GM19468 (cell line): ENCODE measurements around the gene RNF39.

Experiments used
- ATAC-seq: cut with Tn5 transposase; IDR thresholded peaks from one replicate; pipeline ENCODE4 v1.9.1; 2021; ENCODE audit warnings: mild to moderate bottlenecking, moderate library complexity, moderate number of reproducible peaks; ENCODE audit not compliant: unreplicated experiment; ENCODE audit errors: extremely low read depth

The RNF39 gene

DNA sequence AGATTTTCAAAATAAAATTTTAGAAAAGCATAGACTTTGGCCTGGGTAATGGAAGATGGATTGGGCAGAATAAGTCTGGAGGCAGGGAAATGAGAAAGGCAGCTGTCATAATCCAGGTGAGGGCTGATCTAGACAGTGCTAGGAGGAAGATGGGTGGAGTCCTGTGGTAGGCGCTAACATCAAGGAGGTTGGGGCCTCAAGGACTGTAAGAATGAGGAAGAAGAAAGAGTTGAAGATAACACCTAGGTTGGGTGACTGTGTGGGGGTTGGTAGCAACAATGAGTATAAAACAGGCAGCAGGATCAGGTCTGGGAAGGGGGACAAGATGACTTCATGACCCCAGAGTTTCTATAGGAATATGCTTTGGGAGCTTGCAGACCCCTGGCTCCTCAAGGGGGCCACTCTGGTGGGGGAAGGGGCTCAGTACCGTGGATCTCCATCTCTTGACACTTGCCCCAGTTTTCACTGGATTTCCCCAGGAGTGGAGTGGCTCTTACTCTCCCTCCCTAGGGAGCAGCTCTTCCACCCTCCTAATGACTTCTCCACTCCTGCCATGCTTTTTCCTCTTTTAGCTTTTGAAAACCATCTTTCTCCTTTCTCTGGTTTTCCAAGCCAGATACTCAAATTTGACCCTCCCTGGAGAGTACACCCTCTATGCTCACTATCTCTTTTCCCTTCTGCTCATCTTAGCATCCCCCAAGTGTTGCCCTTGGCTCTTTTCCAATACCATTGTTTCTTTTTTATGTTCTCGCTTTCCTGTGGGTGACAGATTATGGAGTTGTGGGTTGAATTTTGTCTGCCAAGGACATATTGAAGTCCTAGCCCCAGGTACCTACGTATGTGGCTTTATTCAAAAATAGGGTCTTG is 22.6 kb upstream of the RNF39 start:
- ATAC-seq, result no peak

GRCh38 chr6:30096829-30097228 is 21.3 kb upstream of the RNF39 start:
- ATAC-seq, result no peak

GRCh38 chr6:30093951-30094661 is 18.5 kb upstream of the RNF39 start:
- ATAC-seq, result no peak

- no peak for ATAC-seq
Observed at GRCh38 chr6:30092852-30093543, 17.4 kb upstream of the RNF39 start.

DNA sequence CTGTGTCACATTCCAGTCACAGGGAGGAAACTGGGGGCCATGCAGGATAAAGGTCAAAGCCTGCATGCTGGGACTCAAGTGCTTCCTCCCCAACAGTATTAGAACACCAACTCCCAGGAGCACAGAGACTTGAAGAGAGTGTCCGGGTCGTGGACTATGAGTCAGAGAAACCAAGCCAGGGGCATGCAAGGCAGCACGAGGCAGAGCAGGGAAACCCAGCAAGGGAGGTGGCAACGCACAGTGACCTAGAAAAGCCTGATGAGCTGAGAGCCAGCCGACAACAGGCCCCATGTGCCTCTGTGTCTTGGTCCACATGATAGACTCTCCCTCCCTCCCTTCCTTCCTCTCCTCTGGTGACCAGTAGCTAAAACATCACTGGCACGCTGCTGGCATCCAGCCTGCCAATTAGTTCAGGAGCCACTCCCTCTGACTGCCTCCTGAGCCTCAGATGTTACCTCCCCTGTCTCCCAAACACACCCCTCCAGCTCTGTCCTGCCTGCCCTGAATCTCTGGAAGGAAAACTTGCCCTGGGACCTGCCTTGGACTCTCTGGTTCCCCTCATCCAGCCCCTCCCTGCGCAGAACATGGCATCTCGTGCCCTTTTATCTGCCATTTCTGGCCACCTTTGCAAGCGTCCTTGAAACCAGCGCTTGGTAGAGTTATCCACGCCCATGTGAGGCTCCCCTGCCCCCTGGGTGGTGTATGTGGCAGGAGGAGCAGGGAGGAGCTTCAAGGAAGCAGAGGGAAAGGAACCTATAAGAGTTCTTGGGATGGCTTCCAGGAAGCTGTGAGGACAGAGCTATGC is 16.2 kb upstream of the RNF39 start:
- ATAC-seq, result no peak

DNA sequence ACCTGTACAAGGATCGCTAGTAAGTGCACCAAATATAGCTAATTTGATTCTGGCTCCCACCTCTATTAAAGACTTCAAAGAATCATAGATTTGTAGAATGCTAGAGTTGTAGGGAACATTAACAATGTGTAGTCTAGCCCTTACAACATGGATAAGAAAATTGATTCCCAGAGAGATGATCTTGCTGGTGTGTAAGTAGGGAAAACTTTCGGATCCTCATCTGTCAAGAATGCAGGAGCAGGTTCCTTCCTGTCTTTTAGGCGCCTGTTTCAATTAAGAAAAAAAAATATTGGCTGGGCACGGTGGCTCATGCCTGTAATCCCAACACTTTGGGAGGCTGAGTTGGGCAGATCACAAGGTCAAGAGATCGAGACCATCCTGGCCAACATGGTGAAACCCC is 12.3 kb upstream of the RNF39 start:
- ATAC-seq, result no peak

DNA sequence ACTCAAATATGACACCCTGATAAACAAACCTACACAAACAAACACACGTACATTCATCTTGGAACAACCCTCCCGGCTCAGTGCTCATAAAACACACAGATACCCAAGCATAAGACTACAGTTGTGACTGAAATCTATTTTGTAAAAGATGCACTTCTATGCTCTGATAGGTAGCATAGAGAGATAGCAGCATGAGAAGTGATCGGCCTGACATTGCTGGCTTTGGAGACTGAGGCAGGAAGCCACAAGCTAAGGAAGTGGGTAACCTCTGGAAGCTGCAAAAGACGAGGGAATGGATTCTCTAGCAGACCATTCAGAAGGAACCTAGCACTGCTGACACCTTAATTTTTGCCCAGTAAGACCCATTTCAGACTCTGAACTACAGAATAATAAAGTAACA is 1.6 kb upstream of the RNF39 start:
- ATAC-seq, result no peak

GRCh38 chr6:30075790-30076732 is 492 bp upstream of the RNF39 start:
- ATAC-seq, result no peak

DNA sequence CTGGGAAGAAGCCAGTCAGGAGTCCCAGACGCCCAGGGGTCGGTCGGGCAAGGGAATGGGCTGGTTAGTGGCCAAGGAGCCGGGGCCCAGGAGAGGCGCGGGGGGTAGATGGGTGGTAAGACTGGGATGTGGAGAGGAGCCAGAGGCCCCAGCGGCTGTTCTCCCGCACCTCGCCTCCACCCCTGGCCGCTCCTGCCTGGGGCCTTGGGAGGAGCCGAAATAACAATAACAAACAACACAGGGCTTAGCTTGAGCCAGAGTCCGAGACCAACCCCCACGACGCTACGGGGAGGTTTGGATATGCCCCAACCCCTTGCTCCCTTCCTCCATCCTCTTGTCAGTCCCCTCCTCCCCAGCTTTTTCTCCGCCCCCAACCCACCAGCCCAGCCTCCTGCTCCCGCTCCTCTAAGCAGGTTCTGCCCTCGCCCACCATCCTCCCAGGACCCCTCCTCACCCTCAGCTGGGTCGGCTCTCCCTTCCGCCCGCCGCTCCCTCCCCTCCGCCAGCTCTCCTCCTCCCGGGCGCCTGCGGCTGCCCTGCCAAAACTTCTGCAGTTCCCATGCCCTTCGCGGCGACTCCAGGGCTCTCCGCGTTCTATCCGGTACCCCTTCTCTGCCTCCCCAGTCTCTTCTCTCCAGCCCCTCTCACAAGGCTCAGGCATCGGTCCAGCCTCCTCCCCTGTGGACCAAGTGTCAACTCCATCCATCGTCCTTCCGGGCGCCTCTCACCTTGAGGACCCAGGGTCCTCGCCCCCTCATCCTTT is 1.1 kb downstream of the RNF39 start:
- no peak for ATAC-seq

DNA sequence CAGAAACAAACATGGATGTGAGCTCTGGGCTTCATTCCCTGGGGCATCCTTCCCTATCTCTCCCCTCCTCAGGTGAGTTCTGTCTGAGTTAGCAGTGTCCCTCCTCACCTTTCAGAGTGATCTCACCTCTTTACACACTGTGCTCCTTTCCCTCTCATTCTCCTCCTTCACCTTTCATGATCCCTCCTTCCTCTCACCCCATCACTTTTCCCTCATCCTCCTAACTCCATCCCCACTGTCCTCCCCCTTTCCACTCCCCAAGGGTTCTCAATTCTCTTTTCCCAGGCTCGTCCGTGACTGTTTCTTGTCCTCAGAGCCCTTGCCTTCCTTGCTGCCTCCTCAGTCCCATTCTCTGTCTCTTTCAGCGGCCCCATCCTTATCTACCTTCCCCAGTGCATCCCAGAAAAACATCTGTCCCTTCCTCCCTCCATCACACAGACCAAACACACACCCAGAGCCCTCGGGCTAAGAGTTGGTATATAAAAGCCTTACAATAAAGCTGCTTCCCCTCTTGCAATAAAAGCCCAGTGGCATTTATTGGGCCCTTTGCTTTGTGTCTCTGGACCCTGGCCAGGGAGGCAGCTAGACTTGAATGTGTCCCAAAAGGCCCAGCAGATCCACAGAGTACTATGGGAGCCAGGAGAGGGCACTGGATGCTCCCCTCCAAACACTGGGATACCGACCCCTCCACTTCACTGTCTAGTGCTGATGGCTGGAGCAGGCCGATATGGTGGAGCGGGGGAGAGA is 1.9 kb downstream of the RNF39 start:
- ATAC-seq, result no peak

DNA sequence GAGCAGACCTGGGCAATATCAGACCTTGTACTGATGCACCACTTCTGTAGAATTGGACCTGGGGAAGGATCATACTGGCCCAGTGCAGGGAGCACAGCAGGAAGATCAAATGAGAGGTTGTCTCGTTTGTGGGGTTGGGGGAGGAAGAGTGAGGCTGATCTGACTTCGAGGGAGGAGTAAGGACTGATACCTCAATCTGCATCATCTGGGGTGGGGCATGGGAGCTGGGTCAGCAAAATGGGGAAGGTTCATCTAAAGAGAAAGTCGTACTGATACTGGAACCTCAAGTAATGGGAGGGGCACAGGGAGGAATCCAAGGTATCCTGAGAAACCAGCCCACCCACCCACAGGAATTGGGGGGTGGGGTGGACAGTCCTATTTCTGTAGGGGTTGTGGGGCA is 3.7 kb downstream of the RNF39 start:
- ATAC-seq, result no peak

- no peak for ATAC-seq
Observed at GRCh38 chr6:30071081-30071818, 4.3 kb downstream of the RNF39 start.

GRCh38 chr6:30067460-30068139 is 8.0 kb downstream of the RNF39 start:
- no peak for ATAC-seq

GRCh38 chr6:30066577-30067459 is 8.8 kb downstream of the RNF39 start, which contains the start of gene PPP1R11:
Gene PPP1R11, plus strand, starts transcription at chr6:30067198. Its CDS starts 213 bp downstream, at chr6:30067411.
- peak; percentile 73 for ATAC-seq

- no peak for ATAC-seq
Observed at GRCh38 chr6:30066082-30066481, 9.5 kb downstream of the RNF39 start.
